ENCODE results near the gene ZFAND5.

DNA sequence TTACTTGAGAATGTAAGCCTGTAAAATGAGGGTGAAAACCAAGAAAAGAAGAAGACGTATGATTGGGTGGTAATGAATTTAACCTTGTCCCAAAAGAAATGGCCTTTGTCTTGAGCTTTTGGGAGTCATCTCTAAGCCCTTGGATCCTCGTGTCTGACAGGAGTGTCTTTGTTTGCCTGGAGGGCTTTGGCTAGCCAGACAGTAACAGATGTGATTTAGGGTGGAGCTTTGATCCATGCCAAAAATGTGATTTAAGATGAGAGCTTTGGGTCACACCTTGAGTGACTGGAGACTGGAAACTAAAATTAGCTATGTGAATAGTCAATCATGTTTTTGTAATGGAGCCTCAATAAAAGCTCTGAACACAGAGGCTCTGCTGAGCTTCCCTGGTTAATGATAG, 25.9 kb upstream of the ZFAND5 start:
- TF ChIP-seq, protein P1, sequence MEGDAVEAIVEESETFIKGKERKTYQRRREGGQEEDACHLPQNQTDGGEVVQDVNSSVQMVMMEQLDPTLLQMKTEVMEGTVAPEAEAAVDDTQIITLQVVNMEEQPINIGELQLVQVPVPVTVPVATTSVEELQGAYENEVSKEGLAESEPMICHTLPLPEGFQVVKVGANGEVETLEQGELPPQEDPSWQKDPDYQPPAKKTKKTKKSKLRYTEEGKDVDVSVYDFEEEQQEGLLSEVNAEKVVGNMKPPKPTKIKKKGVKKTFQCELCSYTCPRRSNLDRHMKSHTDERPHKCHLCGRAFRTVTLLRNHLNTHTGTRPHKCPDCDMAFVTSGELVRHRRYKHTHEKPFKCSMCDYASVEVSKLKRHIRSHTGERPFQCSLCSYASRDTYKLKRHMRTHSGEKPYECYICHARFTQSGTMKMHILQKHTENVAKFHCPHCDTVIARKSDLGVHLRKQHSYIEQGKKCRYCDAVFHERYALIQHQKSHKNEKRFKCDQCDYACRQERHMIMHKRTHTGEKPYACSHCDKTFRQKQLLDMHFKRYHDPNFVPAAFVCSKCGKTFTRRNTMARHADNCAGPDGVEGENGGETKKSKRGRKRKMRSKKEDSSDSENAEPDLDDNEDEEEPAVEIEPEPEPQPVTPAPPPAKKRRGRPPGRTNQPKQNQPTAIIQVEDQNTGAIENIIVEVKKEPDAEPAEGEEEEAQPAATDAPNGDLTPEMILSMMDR (IDR thresholded peaks at IDR 0.05), result no peak
- TF ChIP-seq POLR2A (IDR thresholded peaks at IDR 0.05), result no peak
